Tibial nerve (tissue), 4 donors: ENCODE data around the gene KCNK3.

Experiments used
- EP300 ChIP-seq, 2 donors: sonication (generic); formaldehyde crosslinking; IDR thresholded peaks; one replicate each; pipeline ENCODE4 v1.6.1; 2017; ENCODE audit warnings: antibody characterized with exemption in 2 of 2, mild to moderate bottlenecking in 1 of 2
- TF ChIP-seq, protein P1 (sequence below), 5 experiments: fragments of 200-600 bp in 3 of 5; fragments of 450-650 bp in 2 of 5; sonication (generic) in 3 of 5; IDR thresholded peaks; one replicate each; pipeline ENCODE4 v1.5.1; 2016 to 2019; ENCODE audit warnings: antibody characterized with exemption in 5 of 5, mild to moderate bottlenecking in 3 of 5, moderate library complexity in 2 of 5

DNA sequence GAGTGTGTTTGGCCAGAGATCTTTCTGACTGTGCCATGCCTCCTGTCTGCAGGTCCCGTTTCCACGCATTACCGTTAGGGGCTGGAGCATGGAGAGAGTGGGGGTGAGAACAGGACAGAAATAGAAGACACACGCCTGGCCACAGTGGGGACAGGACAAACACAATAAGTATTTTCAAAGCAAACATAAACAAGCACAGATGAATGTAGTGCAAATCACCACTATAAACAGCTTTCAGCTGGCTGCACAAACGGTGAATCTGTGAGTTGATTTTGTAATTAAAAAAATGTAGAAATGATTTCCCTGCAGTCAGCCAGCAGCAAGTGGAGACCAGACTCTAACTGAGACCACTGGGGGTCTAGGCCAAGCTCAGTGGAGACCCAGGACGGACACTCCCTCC is 6.8 kb downstream of the KCNK3 start:
- TF ChIP-seq, protein P1, sequence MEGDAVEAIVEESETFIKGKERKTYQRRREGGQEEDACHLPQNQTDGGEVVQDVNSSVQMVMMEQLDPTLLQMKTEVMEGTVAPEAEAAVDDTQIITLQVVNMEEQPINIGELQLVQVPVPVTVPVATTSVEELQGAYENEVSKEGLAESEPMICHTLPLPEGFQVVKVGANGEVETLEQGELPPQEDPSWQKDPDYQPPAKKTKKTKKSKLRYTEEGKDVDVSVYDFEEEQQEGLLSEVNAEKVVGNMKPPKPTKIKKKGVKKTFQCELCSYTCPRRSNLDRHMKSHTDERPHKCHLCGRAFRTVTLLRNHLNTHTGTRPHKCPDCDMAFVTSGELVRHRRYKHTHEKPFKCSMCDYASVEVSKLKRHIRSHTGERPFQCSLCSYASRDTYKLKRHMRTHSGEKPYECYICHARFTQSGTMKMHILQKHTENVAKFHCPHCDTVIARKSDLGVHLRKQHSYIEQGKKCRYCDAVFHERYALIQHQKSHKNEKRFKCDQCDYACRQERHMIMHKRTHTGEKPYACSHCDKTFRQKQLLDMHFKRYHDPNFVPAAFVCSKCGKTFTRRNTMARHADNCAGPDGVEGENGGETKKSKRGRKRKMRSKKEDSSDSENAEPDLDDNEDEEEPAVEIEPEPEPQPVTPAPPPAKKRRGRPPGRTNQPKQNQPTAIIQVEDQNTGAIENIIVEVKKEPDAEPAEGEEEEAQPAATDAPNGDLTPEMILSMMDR (IDR thresholded peaks at IDR 0.05) = no peak
- TF ChIP-seq EP300 (IDR thresholded peaks at IDR 0.05) = no peak
